Skeletal muscle tissue (tissue), 4 donors: ENCODE data around the gene PTPRG. TPM values are rescaled to one million over a fixed set of nuclear protein-coding genes. Genes with fewer than 3 reads are reported as not detected.
A peak's percentile ranks its signal among the peaks of the same experiment; 100 is the strongest.

ENCODE experiments used
- H3K27ac ChIP-seq: one replicate; pipeline ENCODE4 v1.7.0; 2013; ENCODE audit warnings: mild to moderate bottlenecking, low read depth, low read length, inconsistent platforms
- H3K27me3 ChIP-seq, 3 donors: one replicate each; pipeline ENCODE4 v1.7.0; 2013; ENCODE audit warnings: low read length in 3 of 3; ENCODE audit not compliant: control insufficient read depth in 3 of 3, insufficient read depth in 3 of 3
- H3K36me3 ChIP-seq, 3 donors: one replicate each; pipeline ENCODE4 v1.7.0; 2013; ENCODE audit warnings: low read length in 3 of 3; ENCODE audit not compliant: control insufficient read depth in 3 of 3, insufficient read depth in 3 of 3
- H3K4me1 ChIP-seq, 3 donors: one replicate each; pipeline ENCODE4 v1.7.0; 2013; ENCODE audit warnings: low read length in 3 of 3, mild to moderate bottlenecking in 3 of 3; ENCODE audit not compliant: control insufficient read depth in 3 of 3, insufficient read depth in 3 of 3
- H3K4me3 ChIP-seq, 3 donors: one replicate each; pipeline ENCODE4 v1.7.0; 2013; ENCODE audit warnings: low read length in 3 of 3
- H3K9ac ChIP-seq, 3 donors: one replicate each; pipeline ENCODE4 v1.7.0; 2013; ENCODE audit warnings: low read length in 3 of 3, mild to moderate bottlenecking in 3 of 3, moderate library complexity in 2 of 3, low read depth in 1 of 3
- H3K9me3 ChIP-seq, 3 donors: one replicate each; pipeline ENCODE4 v1.7.0; 2013; ENCODE audit warnings: low read length in 3 of 3; ENCODE audit not compliant: control insufficient read depth in 3 of 3
- total RNA-seq: library from RNA; depleted of rRNA; stranded (reverse); fragments of >200 nt; gene quantifications from one replicate; pipeline ENCODE4 v1.2.3, GENCODE V29; 2014
- donor health status: Osteomylitis.

The PTPRG gene
- total RNA-seq, 1 donor from 2014 or later: 48.5 TPM

DNA sequence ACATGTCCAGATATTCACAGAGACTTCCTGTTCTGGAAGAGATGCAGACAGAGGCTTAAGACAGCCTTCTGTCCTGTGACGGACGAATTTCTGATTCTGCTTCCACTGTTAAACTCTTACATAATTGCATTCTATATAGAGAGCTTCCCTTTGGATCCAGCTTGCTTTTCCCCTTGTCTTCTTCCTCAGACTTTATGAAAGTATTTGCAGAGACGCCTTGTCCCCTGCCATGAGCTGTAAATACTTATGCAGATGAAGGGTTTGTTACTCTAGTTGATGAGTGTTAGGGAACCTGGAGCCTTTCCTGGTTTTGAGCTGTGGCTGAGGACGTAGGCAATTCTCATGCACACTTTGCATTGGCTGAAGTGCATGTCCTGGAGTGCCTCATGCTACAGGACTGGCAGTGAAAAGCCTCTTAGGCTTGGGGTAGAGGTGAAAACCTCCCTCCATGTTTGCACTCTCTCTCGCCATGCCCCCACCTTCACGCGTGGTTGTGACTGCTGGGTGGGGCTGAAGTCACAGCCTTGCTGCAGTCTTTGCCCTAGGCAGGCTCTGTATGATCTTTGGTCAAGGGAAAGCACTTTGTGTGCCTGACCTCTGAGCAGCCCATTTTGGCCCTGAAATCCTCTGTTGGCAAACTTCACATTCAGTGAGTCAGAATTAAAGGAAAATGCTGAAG, 286.6 kb downstream of the PTPRG start:
- Histone ChIP-seq H3K9me3 (no peaks in the 10 kb centered on the region), H3K4me3 (peak overlapping the region in 2 of 3 donors; percentile 15 to 25), H3K27me3 (no peaks in the 10 kb centered on the region), H3K27ac (peak overlapping the region; percentile 71), H3K9ac (peak overlapping the region in 1 of 3 donors; percentile 46), H3K4me1 (peaks cover 9 to 23% (median 21%) of the 10 kb centered on the region in 3 donors), H3K36me3 (no peaks in the 10 kb centered on the region)

DNA sequence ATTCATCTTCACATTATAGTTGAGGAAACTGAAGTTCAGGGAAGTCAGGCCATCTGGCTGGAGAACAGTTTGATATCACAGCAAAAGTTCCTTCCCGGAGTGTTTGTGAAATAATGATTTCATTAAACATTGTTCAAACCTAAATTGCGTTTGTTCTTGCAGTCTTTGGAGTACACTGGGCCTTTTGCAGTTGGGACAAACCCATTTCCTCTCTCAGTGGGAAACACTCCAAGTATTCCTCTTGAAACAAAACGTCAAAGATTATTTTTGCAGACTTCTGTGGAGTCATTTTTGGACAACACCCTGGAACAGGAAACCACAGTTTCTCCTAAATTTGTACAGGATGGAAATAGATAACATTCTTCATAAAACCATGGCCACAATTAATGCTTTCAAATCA, 287.5 kb downstream of the PTPRG start:
- no peaks in the 10 kb centered on the region for H3K27me3 ChIP-seq
- peak overlapping the region; percentile 71 for H3K27ac ChIP-seq
- no peak overlapping the region for H3K9ac ChIP-seq
- no peaks in the 10 kb centered on the region for H3K36me3 ChIP-seq
- no peaks in the 10 kb centered on the region for H3K9me3 ChIP-seq
- H3K4me3 ChIP-seq: no peak overlapping the region
- peaks cover 9 to 29% (median 21%) of the 10 kb centered on the region in 3 donors for H3K4me1 ChIP-seq

GRCh38 chr3:61853912-61854311, 292.5 kb downstream of the PTPRG start:
- no peaks in the 10 kb centered on the region for H3K27me3 ChIP-seq

GRCh38 chr3:61855211-61855610, 293.8 kb downstream of the PTPRG start:
- no peak overlapping the region for H3K9ac ChIP-seq
- H3K4me3 ChIP-seq: no peak overlapping the region
- H3K27me3 ChIP-seq: no peaks in the 10 kb centered on the region
- no peaks in the 10 kb centered on the region for H3K9me3 ChIP-seq
- peaks cover 0 to 11% (median 6%) of the 10 kb centered on the region in 3 donors for H3K4me1 ChIP-seq
- H3K27ac ChIP-seq: no peak overlapping the region
- no peaks in the 10 kb centered on the region for H3K36me3 ChIP-seq

More at GRCh38 chr3:61853912-61854311, 292.5 kb downstream of the PTPRG start:
- Histone ChIP-seq H3K36me3 (no peaks in the 10 kb centered on the region), H3K9ac (no peak overlapping the region), H3K9me3 (no peaks in the 10 kb centered on the region), H3K4me1 (peaks cover 4 to 17% (median 6%) of the 10 kb centered on the region in 3 donors), H3K27ac (no peak overlapping the region), H3K4me3 (peak overlapping the region in 1 of 3 donors; percentile 25)

DNA sequence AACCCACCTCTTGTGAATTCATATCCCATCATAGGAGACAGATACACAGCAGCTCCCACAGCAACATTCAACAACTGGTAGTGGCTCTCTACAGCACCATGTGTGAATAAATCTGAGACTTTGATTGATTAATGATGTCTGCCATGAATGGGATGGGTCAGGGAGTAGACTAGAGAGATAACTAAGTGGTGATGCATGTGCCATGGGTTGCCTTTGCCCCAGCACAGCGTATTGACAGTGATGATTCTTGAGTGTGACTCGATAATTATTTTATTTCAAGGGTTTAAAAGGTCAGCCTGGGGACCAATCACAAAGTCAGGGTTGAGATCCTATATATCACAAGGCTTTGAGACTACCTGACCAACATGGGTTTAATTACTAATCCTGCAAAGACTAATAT, 295.9 kb downstream of the PTPRG start:
- Histone ChIP-seq H3K9me3 (no peaks in the 10 kb centered on the region), H3K4me3 (no peak overlapping the region), H3K27me3 (no peaks in the 10 kb centered on the region), H3K9ac (no peak overlapping the region), H3K27ac (no peak overlapping the region), H3K36me3 (no peaks in the 10 kb centered on the region), H3K4me1 (peaks cover 0 to 11% (median 6%) of the 10 kb centered on the region in 3 donors)

DNA sequence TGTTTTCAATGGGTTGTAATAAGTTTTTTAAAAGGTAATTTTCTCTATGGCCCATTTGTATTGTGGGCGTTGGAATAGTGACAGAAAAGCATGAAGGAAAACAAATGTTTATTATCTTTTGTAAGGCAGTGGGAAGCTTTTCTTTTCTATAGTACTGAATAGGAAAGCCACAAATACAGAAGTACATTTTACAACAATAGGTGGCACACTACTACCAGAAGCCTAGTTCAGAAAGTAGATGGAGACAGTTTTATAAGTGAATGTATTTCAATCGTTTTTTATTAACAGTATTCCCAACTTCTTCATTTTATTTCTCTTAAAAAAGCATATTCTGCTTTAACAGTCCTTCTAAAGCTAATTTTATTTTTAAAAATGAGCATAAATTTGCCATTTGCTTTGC, 296.7 kb downstream of the PTPRG start:
- no peak overlapping the region for H3K9ac ChIP-seq
- no peaks in the 10 kb centered on the region for H3K36me3 ChIP-seq
- no peaks in the 10 kb centered on the region for H3K9me3 ChIP-seq
- H3K27ac ChIP-seq: no peak overlapping the region
- H3K27me3 ChIP-seq: no peaks in the 10 kb centered on the region
- peaks cover 0 to 11% (median 6%) of the 10 kb centered on the region in 3 donors for H3K4me1 ChIP-seq
- H3K4me3 ChIP-seq: no peak overlapping the region

DNA sequence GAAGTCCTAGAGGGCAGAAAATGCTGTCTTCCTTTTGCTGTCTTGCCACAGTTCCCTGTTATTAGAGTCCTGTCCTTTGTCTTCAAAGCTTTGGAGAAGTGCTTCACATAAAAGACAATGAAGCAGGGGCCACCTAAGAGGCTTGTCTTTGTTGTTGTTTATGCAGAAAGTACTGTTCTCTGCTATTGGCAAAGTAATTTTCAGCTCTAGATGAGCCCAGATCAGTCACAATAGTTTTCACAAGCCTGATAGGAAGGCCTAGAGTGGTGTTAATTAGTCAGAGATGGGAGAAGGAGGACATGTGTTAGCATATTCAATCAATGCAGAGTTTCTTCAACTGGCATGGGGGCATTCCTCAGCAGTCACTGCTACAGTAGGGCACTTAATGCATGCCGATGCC, 300.0 kb downstream of the PTPRG start:
- Histone ChIP-seq H3K9ac (no peak overlapping the region), H3K4me3 (no peak overlapping the region), H3K36me3 (no peaks in the 10 kb centered on the region), H3K27ac (no peak overlapping the region), H3K9me3 (no peaks in the 10 kb centered on the region), H3K27me3 (no peaks in the 10 kb centered on the region), H3K4me1 (peaks cover 8 to 16% (median 13%) of the 10 kb centered on the region in 3 donors)

DNA sequence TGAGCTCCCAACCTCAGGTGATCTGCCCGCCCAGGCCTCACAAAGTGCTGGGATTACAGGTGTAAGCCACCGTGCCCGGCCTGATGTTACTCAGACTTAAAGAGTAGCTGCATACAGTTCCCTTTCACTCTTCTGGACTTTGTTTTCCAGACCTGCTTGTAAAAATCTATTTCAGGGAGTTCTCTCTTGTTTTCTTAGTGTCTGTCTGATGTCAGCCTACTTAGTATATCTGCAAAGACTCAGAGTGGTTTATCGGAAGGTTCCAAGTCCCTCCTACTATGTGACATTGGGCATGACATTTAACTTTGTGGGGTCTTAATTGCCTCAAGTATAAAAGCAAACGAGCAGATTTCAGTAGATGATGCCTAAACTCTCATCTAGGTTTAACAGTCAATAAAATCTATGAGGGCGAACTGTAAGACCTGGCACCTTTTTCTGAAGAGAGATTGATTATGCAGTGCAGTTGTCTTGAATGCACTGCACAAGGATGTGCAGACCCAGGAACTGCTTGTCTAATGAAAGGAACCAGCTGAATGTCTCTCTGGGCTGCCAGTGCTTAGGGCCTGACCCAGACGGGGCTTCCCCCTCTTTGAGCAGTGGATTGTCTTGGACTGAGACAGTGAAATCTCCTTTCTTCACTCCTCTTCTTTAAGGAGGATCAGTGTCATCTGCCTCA, 301.4 kb downstream of the PTPRG start:
- Histone ChIP-seq H3K27me3 (no peaks in the 10 kb centered on the region), H3K36me3 (no peaks in the 10 kb centered on the region), H3K27ac (no peak overlapping the region), H3K4me1 (peaks cover 8 to 16% (median 13%) of the 10 kb centered on the region in 3 donors), H3K4me3 (no peak overlapping the region), H3K9ac (no peak overlapping the region), H3K9me3 (no peaks in the 10 kb centered on the region)

DNA sequence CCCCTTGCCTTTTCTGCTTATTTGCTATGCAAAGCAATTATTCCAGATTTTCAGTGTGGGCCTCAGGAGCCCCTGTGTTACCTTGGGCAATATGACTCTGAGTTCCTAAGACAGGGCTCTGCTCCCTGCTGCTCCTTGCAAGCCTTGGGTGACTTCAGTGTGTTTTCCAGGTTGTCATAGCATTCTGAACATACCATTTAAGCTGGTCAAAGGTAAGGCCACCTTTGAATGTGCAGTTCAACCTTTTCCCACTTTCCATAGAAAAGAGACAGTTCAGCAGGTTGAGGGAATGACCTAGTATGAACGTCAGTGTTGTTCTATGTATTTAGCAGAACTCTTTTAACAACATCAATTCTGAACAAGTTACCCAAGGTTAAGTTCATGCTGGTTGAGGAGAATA, 302.2 kb downstream of the PTPRG start:
- Histone ChIP-seq H3K9ac (no peak overlapping the region), H3K9me3 (no peaks in the 10 kb centered on the region), H3K27ac (no peak overlapping the region), H3K4me3 (no peak overlapping the region), H3K27me3 (no peaks in the 10 kb centered on the region), H3K36me3 (no peaks in the 10 kb centered on the region), H3K4me1 (peaks cover 10 to 16% (median 13%) of the 10 kb centered on the region in 3 donors)

GRCh38 chr3:61864886-61865285, 303.5 kb downstream of the PTPRG start:
- Histone ChIP-seq H3K9ac (no peak overlapping the region), H3K27me3 (no peaks in the 10 kb centered on the region), H3K4me1 (peaks cover 10 to 16% (median 13%) of the 10 kb centered on the region in 3 donors), H3K36me3 (no peaks in the 10 kb centered on the region), H3K4me3 (no peak overlapping the region), H3K27ac (no peak overlapping the region), H3K9me3 (no peaks in the 10 kb centered on the region)
